Measurements from ENCODE around the gene DSCAML1. TPM values are rescaled to one million over a fixed set of nuclear protein-coding genes. Genes with fewer than 3 reads are reported as not detected.

The DSCAML1 gene
- total and polyA plus RNA-seq, 10 of the 15 experiments (the other 5 are each of a cell fraction or from before 2014, with no cell fraction given): 0.03 to 0.18 (median 0.06) TPM; not detected in 1

DNA sequence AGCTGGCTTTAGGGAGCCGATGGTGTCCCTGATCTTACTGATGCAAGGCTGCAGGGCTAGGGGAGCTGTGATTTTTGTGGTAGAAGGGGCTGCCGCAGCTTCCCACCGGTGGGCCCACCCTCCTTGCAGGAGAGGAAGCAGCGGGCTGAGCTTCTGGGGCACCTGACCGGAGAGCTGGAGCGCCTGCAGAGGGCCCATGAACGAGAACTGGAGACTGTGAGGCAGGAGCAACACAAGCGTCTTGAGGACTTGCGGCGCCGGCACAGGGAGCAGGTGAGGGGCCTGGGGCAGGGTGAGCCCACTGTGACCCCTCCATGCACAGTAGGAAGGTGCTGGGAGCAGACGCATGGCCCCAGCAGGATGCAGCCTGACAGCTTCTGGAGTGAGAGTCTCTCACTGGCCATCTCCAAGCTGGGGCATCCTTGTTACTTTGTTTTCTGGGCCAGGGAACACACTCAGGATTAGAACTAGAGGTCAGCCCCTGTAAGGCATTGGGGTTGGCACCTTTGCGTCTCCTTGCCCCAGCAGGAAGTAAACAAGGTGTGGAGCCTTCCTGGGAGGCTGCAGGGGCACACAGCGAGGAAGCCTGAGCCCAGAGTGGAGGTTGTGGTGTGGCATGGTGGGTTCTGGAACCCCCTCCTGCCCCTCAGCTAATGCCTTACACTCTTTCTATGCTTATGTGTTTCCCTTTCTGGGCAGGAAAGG is 402.6 kb downstream of the DSCAML1 start:
- Histone ChIP-seq H4K20me1 (ENCODE audit: control insufficient read depth, insufficient read depth) (no peaks in the 10 kb centered on the region), H3K9ac (ENCODE audit: control insufficient read depth, insufficient read depth, low read length) (no peak overlapping the region), H3K4me1 (ENCODE audit: control insufficient read depth, insufficient read depth, low read length) (no peaks in the 10 kb centered on the region), H3K36me3 (ENCODE audit: control insufficient read depth in 2 of 2, insufficient read depth in 2 of 2, low read length in 1 of 2) (peaks cover 11 to 30% of the 10 kb centered on the region in 2 experiments; a peak in 3 of 4 replicates), H3K27me3 (replicated peaks in 1 of 2; ENCODE audit: control insufficient read depth in 2 of 2, insufficient read depth in 2 of 2, low read length in 1 of 2) (no peaks in the 10 kb centered on the region), H3K27ac (ENCODE audit: control insufficient read depth, insufficient read depth) (no peak overlapping the region), H3K4me3 (no peak overlapping the region), H3K9me3 (replicated peaks; ENCODE audit: control insufficient read depth, insufficient read depth, low read length) (no peaks in the 10 kb centered on the region; the same call in 1 of the 3 replicates), H3K79me2 (ENCODE audit: control insufficient read depth, insufficient read depth, low read length) (no peaks in the 10 kb centered on the region), H3K4me2 (ENCODE audit: control insufficient read depth, insufficient read depth) (no peak overlapping the region), H2AFZ (ENCODE audit: control insufficient read depth, low read depth, low read length) (no peak overlapping the region)
- in situ Hi-C loops (cut with MboI): no loop called here
- no peak for DNase-seq (ENCODE audit: low read depth, low spot score)
- ChIA-PET SMC1A (ENCODE audit: uncharacterized antibody, unreplicated experiment) (no interaction called here), CTCF (interaction anchor here (1.5 kb wide), 1 partner anchor 10 kb away, joined by 3 read pairs; no protein-coding TSS in a partner anchor), RAD21 (ENCODE audit: unreplicated experiment) (interaction anchor here (1.3 kb wide), 1 partner anchor 32 kb away, joined by 4 read pairs; no protein-coding TSS in a partner anchor), POLR2A (interaction anchor here (0.6 kb wide), 1 partner anchor 14 kb away, joined by 4 read pairs; no protein-coding TSS in a partner anchor)
- no TSS peak for BruUV-seq (replicated peaks)
- intact Hi-C loops (cut with micrococcal nuclease; ENCODE audit: unreplicated experiment): no loop called here
- WGBS (ENCODE audit: insufficient coverage, insufficient replicate concordance, low lambda C conversion rate, missing lambda C conversion rate): 95% methylated on average over 14 of the region's 14 CpGs
- ATAC-seq: no peak
- FAIRE-seq: no peak
- TF ChIP-seq, protein P1, sequence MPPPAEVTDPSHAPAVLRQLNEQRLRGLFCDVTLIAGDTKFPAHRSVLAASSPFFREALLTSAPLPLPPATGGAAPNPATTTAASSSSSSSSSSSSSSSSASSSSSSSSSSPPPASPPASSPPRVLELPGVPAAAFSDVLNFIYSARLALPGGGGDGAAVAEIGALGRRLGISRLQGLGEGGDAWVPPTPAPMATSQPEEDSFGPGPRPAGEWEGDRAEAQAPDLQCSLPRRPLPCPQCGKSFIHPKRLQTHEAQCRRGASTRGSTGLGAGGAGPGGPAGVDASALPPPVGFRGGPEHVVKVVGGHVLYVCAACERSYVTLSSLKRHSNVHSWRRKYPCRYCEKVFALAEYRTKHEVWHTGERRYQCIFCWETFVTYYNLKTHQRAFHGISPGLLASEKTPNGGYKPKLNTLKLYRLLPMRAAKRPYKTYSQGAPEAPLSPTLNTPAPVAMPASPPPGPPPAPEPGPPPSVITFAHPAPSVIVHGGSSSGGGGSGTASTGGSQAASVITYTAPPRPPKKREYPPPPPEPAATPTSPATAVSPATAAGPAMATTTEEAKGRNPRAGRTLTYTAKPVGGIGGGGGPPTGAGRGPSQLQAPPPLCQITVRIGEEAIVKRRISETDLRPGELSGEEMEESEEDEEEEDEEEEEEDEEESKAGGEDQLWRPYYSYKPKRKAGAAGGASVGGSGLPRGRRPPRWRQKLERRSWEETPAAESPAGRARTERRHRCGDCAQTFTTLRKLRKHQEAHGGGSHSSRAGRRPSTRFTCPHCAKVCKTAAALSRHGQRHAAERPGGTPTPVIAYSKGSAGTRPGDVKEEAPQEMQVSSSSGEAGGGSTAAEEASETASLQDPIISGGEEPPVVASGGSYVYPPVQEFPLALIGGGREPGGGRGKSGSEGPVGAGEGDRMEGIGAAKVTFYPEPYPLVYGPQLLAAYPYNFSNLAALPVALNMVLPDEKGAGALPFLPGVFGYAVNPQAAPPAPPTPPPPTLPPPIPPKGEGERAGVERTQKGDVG (CRISPR knock-in tag; IDR thresholded peaks at IDR 0.05): no peak
- TF ChIP-seq HDGF (IDR thresholded peaks at IDR 0.05) (no peak), HCFC1 (IDR thresholded peaks at IDR 0.05; ENCODE audit: low read length) (no peak), STAT1 (conservative IDR thresholded peaks at IDR 0.05) (no peak), JUNB (IDR thresholded peaks at IDR 0.05) (no peak), GABPA (IDR thresholded peaks at IDR 0.05; ENCODE audit: low read depth) (no peak), ATF7 (IDR thresholded peaks at IDR 0.05; ENCODE audit: low read depth) (no peak), POLR2A (IDR thresholded peaks at IDR 0.05; ENCODE audit: low read depth, low read length) (no peak), BMI1 (IDR thresholded peaks at IDR 0.05; ENCODE audit: borderline replicate concordance) (no peak), EED (IDR thresholded peaks at IDR 0.05; ENCODE audit: low read depth) (no peak), CBX5 (IDR thresholded peaks at IDR 0.05; ENCODE audit: low read depth) (no peak)
- TF ChIP-seq, protein P2, sequence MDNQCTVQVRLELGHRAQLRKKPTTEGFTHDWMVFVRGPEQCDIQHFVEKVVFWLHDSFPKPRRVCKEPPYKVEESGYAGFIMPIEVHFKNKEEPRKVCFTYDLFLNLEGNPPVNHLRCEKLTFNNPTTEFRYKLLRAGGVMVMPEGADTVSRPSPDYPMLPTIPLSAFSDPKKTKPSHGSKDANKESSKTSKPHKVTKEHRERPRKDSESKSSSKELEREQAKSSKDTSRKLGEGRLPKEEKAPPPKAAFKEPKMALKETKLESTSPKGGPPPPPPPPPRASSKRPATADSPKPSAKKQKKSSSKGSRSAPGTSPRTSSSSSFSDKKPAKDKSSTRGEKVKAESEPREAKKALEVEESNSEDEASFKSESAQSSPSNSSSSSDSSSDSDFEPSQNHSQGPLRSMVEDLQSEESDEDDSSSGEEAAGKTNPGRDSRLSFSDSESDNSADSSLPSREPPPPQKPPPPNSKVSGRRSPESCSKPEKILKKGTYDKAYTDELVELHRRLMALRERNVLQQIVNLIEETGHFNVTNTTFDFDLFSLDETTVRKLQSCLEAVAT (IDR thresholded peaks at IDR 0.05): no peak
- TF ChIP-seq, protein P3, sequence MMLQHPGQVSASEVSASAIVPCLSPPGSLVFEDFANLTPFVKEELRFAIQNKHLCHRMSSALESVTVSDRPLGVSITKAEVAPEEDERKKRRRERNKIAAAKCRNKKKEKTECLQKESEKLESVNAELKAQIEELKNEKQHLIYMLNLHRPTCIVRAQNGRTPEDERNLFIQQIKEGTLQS (IDR thresholded peaks at IDR 0.05; ENCODE audit: borderline replicate concordance, extremely low read depth, low read depth, low read length): no peak
- TF ChIP-seq, protein P4, sequence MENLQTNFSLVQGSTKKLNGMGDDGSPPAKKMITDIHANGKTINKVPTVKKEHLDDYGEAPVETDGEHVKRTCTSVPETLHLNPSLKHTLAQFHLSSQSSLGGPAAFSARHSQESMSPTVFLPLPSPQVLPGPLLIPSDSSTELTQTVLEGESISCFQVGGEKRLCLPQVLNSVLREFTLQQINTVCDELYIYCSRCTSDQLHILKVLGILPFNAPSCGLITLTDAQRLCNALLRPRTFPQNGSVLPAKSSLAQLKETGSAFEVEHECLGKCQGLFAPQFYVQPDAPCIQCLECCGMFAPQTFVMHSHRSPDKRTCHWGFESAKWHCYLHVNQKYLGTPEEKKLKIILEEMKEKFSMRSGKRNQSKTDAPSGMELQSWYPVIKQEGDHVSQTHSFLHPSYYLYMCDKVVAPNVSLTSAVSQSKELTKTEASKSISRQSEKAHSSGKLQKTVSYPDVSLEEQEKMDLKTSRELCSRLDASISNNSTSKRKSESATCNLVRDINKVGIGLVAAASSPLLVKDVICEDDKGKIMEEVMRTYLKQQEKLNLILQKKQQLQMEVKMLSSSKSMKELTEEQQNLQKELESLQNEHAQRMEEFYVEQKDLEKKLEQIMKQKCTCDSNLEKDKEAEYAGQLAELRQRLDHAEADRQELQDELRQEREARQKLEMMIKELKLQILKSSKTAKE (IDR thresholded peaks at IDR 0.05; ENCODE audit: low read depth, poor library complexity, severe bottlenecking): no peak
- TF ChIP-seq, protein P5, sequence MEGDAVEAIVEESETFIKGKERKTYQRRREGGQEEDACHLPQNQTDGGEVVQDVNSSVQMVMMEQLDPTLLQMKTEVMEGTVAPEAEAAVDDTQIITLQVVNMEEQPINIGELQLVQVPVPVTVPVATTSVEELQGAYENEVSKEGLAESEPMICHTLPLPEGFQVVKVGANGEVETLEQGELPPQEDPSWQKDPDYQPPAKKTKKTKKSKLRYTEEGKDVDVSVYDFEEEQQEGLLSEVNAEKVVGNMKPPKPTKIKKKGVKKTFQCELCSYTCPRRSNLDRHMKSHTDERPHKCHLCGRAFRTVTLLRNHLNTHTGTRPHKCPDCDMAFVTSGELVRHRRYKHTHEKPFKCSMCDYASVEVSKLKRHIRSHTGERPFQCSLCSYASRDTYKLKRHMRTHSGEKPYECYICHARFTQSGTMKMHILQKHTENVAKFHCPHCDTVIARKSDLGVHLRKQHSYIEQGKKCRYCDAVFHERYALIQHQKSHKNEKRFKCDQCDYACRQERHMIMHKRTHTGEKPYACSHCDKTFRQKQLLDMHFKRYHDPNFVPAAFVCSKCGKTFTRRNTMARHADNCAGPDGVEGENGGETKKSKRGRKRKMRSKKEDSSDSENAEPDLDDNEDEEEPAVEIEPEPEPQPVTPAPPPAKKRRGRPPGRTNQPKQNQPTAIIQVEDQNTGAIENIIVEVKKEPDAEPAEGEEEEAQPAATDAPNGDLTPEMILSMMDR (IDR thresholded peaks at IDR 0.05 in 2 of 3, conservative IDR thresholded peaks at IDR 0.05 in 1 of 3; ENCODE audit: control insufficient read depth in 2 of 3, extremely low read depth in 1 of 3, insufficient read depth in 1 of 3, low read depth in 3 of 3, low read length in 3 of 3): no peak

All from GM12878 (cell line).